Caco-2 (cell line): Measurements from ENCODE around the gene PAXX. TPM values are rescaled to one million over a fixed set of nuclear protein-coding genes. Genes with fewer than 3 reads are reported as not detected.

Experiments used
- BruUV-seq: library from RNA; stranded (reverse); fragments of 400-500 nt; replicated peaks from 2 replicates; lab custom pipeline; 2021; lab: Mats Ljungman, UMichigan
- CTCF ChIA-PET: fragments of 300-600 bp; sonication (Branson Sonifier 250); formaldehyde crosslinking; loops from one replicate; lab custom pipeline; 2022; ENCODE audit warnings: antibody characterized with exemption; lab: Charles Lee
- POLR2A ChIA-PET: fragments of 300-600 bp; sonication (Branson Sonifier 250); formaldehyde crosslinking; loops from one replicate; lab custom pipeline; 2022; ENCODE audit warnings: antibody characterized with exemption; lab: Charles Lee
- DNase-seq, 2 experiments: peaks; one replicate each; pipeline versions ENCODE4 v3.0.0 to v3.0.0-alpha.2; 2020 to 2022
- H3K27me3 ChIP-seq: replicated peaks from 2 replicates; pipeline ENCODE4 v1.6.0; 2011; ENCODE audit warnings: low read length; ENCODE audit not compliant: control insufficient read depth, insufficient read depth
- H3K36me3 ChIP-seq: 2 replicates; pipeline ENCODE4 v1.5.1; 2011; ENCODE audit warnings: low read length; ENCODE audit not compliant: control insufficient read depth, insufficient read depth
- H3K4me1 ChIP-seq: fragments of 250-450 bp; sonication (Bioruptor Pico); 2 replicates; pipeline ENCODE4 v1.5.1; 2020; ENCODE audit warnings: mild to moderate bottlenecking
- H3K4me3 ChIP-seq: 2 replicates; pipeline ENCODE4 v1.5.1; 2011; ENCODE audit warnings: low read depth, mild to moderate bottlenecking, control low read depth, low read length
- H3K9me3 ChIP-seq: fragments of 250-450 bp; sonication (Bioruptor Pico); 2 replicates; pipeline ENCODE4 v1.5.1; 2020; ENCODE audit warnings: mild to moderate bottlenecking, moderate library complexity
- H3K27ac Mint-ChIP-seq: one replicate; pipeline ENCODE4 v1.8.0; 2022; ENCODE audit warnings: mixed read lengths; ENCODE audit not compliant: unreplicated experiment
- H3K27me3 Mint-ChIP-seq: one replicate; pipeline ENCODE4 v1.8.0; 2022; ENCODE audit warnings: mixed read lengths; ENCODE audit not compliant: insufficient read depth, unreplicated experiment
- H3K36me3 Mint-ChIP-seq: one replicate; pipeline ENCODE4 v1.8.0; 2022; ENCODE audit warnings: mild to moderate bottlenecking, mixed read lengths; ENCODE audit not compliant: insufficient read depth, unreplicated experiment
- H3K4me1 Mint-ChIP-seq: one replicate; pipeline ENCODE4 v1.8.0; 2022; ENCODE audit warnings: low read depth, mixed read lengths; ENCODE audit not compliant: unreplicated experiment
- H3K4me3 Mint-ChIP-seq: one replicate; pipeline ENCODE4 v1.8.0; 2022; ENCODE audit warnings: mild to moderate bottlenecking, moderate library complexity, mixed read lengths; ENCODE audit not compliant: unreplicated experiment
- H3K9me3 Mint-ChIP-seq: one replicate; pipeline ENCODE4 v1.8.0; 2022; ENCODE audit warnings: mixed read lengths; ENCODE audit not compliant: unreplicated experiment
- intact Hi-C: fragments of 100-400 bp; cut with micrococcal nuclease; formaldehyde crosslinking; loops from one replicate; pipeline ENCODE4 v1.10.0; 2022; ENCODE audit not compliant: unreplicated experiment
- total RNA-seq: library from RNA; stranded (reverse); gene quantifications from 2 replicates; pipeline ENCODE4 v1.2.3, GENCODE V29; 2022
- TF ChIP-seq, protein P1 (sequence below), 2 experiments: fragments of 200-600 bp in 1 of 2; IDR thresholded peaks; 1 replicate in 1 of 2; 2 replicates in 1 of 2; pipeline versions ENCODE4 v1.5.1 to v1.8.0; 2011 to 2022; ENCODE audit warnings: antibody characterized with exemption in 1 of 2, control low read depth in 1 of 2, inconsistent platforms in 1 of 2, low read depth in 1 of 2, low read length in 1 of 2, mild to moderate bottlenecking in 1 of 2, moderate library complexity in 1 of 2; ENCODE audit not compliant: insufficient read depth in 1 of 2, severe bottlenecking in 1 of 2, unreplicated experiment in 1 of 2

PAXX gene
- total RNA-seq, 1 experiment from 2014 or later, result 66.2 TPM

GRCh38 chr9:137015976-137016375, 23.8 kb downstream of the PAXX start:
- Histone ChIP-seq H3K36me3 (no peaks in the 10 kb centered on the region; the same call in none of the 2 replicates), H3K9me3 (no peaks in the 10 kb centered on the region), H3K4me1 (no peaks in the 10 kb centered on the region), H3K27me3 (no peaks in the 10 kb centered on the region), H3K4me3 (no peak overlapping the region)
- intact Hi-C loops, result no loop called here
- ChIA-PET CTCF (no interaction called here), POLR2A (no interaction called here)
- Mint-ChIP-seq H3K4me3 (no peak overlapping the region), H3K27ac (no peak overlapping the region), H3K36me3 (peaks cover 6% of the 10 kb centered on the region), H3K9me3 (no peaks in the 10 kb centered on the region), H3K4me1 (no peaks in the 10 kb centered on the region), H3K27me3 (no peaks in the 10 kb centered on the region)
- no peak for DNase-seq
- TF ChIP-seq, protein P1, sequence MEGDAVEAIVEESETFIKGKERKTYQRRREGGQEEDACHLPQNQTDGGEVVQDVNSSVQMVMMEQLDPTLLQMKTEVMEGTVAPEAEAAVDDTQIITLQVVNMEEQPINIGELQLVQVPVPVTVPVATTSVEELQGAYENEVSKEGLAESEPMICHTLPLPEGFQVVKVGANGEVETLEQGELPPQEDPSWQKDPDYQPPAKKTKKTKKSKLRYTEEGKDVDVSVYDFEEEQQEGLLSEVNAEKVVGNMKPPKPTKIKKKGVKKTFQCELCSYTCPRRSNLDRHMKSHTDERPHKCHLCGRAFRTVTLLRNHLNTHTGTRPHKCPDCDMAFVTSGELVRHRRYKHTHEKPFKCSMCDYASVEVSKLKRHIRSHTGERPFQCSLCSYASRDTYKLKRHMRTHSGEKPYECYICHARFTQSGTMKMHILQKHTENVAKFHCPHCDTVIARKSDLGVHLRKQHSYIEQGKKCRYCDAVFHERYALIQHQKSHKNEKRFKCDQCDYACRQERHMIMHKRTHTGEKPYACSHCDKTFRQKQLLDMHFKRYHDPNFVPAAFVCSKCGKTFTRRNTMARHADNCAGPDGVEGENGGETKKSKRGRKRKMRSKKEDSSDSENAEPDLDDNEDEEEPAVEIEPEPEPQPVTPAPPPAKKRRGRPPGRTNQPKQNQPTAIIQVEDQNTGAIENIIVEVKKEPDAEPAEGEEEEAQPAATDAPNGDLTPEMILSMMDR (IDR thresholded peaks at IDR 0.05; ENCODE audit: insufficient read depth in 1 of 2, low read depth in 1 of 2, low read length in 1 of 2, severe bottlenecking in 1 of 2, unreplicated experiment in 1 of 2), result no peak
- no TSS peak for BruUV-seq

- no peak for DNase-seq
- H3K27me3 Mint-ChIP-seq, result no peaks in the 10 kb centered on the region
- no peaks in the 10 kb centered on the region for H3K9me3 ChIP-seq
- no TSS peak for BruUV-seq
- H3K4me1 ChIP-seq, result no peaks in the 10 kb centered on the region
- H3K4me3 Mint-ChIP-seq, result no peak overlapping the region
- H3K36me3 Mint-ChIP-seq, result peaks cover 8% of the 10 kb centered on the region
- ChIA-PET POLR2A (no interaction called here), CTCF (no interaction called here)
- H3K27ac Mint-ChIP-seq, result no peak overlapping the region
- H3K36me3 ChIP-seq, result no peaks in the 10 kb centered on the region; the same call in none of the 2 replicates
- no peaks in the 10 kb centered on the region for H3K4me1 Mint-ChIP-seq
- H3K27me3 ChIP-seq, result no peaks in the 10 kb centered on the region
- TF ChIP-seq, protein P1 (IDR thresholded peaks at IDR 0.05; ENCODE audit: insufficient read depth in 1 of 2, low read depth in 1 of 2, low read length in 1 of 2, severe bottlenecking in 1 of 2, unreplicated experiment in 1 of 2), result no peak
- intact Hi-C loops, result no loop called here
- H3K9me3 Mint-ChIP-seq, result no peaks in the 10 kb centered on the region
- H3K4me3 ChIP-seq, result no peak overlapping the region
Observed at GRCh38 chr9:137016436-137016835, 24.2 kb downstream of the PAXX start.

GRCh38 chr9:137017071-137017470, 24.8 kb downstream of the PAXX start:
- H3K4me1 Mint-ChIP-seq, result peaks cover 2% of the 10 kb centered on the region
- CTCF ChIA-PET, result no interaction called here
- POLR2A ChIA-PET, result no interaction called here

More at GRCh38 chr9:137017071-137017470, 24.8 kb downstream of the PAXX start:
- Mint-ChIP-seq H3K27ac (no peak overlapping the region), H3K9me3 (no peaks in the 10 kb centered on the region), H3K4me3 (no peak overlapping the region), H3K27me3 (no peaks in the 10 kb centered on the region), H3K36me3 (peaks cover 15% of the 10 kb centered on the region)
- Histone ChIP-seq H3K4me3 (no peak overlapping the region), H3K36me3 (no peaks in the 10 kb centered on the region; the same call in none of the 2 replicates), H3K4me1 (peaks cover under 1% of the 10 kb centered on the region), H3K27me3 (no peaks in the 10 kb centered on the region), H3K9me3 (no peaks in the 10 kb centered on the region)
- no TSS peak for BruUV-seq
- DNase-seq, result no peak
- TF ChIP-seq, protein P1 (IDR thresholded peaks at IDR 0.05; ENCODE audit: insufficient read depth in 1 of 2, low read depth in 1 of 2, low read length in 1 of 2, severe bottlenecking in 1 of 2, unreplicated experiment in 1 of 2), result no peak
- intact Hi-C loops, result no loop called here
